ENCODE results near the gene SPRED1.

Gene SPRED1

DNA sequence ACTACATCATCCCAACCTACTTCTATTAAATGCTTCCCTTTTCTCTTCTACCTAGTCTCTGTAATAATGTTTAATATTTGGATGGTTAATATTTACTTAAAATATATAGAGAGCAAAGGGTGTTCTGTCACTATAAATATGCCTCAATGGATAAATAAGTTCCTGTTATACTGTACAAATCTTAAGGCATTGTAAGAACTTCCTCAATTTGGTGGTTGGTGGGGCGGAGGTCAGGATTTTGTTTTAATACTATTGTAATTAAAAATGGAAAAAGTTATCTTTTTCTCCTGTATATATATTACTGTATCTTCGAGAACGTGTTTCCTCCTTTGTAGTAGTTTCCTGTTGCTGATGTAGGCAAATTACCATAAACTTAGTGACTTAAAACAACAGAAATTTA lies 41.5 kb downstream of the SPRED1 start:
- H3K4me2 ChIP-seq (ENCODE audit: low read depth, low read length, poor library complexity, severe bottlenecking): no peak overlapping the region
- no peak overlapping the region for H3K9ac ChIP-seq (ENCODE audit: low read depth, low read length, poor library complexity, severe bottlenecking)
- no peaks in the 10 kb centered on the region for H4K20me1 ChIP-seq (ENCODE audit: insufficient read depth, low read length, poor library complexity, severe bottlenecking)
- H3K36me3 ChIP-seq (ENCODE audit: insufficient read depth, low read length): no peaks in the 10 kb centered on the region
- TF ChIP-seq EZH2phosphoT487 (IDR thresholded peaks at IDR 0.05; ENCODE audit: borderline replicate concordance) (no peak), CTCF (conservative IDR thresholded peaks at IDR 0.05; ENCODE audit: low read length) (no peak)
- no peaks in the 10 kb centered on the region for H3F3A ChIP-seq (ENCODE audit: low read depth)
- no peaks in the 10 kb centered on the region for H3K79me2 ChIP-seq (ENCODE audit: insufficient read depth, low read length)
- H3K27me3 ChIP-seq (ENCODE audit: insufficient read depth, low read length, poor library complexity, severe bottlenecking): no peaks in the 10 kb centered on the region
- peaks cover 18% of the 10 kb centered on the region for H3K4me1 ChIP-seq (ENCODE audit: insufficient read depth, low read length, poor library complexity, severe bottlenecking)
- H3K4me3 ChIP-seq (ENCODE audit: low read length, poor library complexity, severe bottlenecking): no peak overlapping the region
- no peaks in the 10 kb centered on the region for H3K9me3 ChIP-seq (ENCODE audit: insufficient read depth, low read depth, low read length)
- no peak overlapping the region for H2AFZ ChIP-seq (ENCODE audit: low read length)
- no peaks in the 10 kb centered on the region for H3K9me2 ChIP-seq (replicated peaks; ENCODE audit: low read depth, low read length)

- Histone ChIP-seq H3F3A (ENCODE audit: low read depth) (no peaks in the 10 kb centered on the region), H3K36me3 (ENCODE audit: insufficient read depth, low read length) (no peaks in the 10 kb centered on the region), H3K4me1 (ENCODE audit: insufficient read depth, low read length, poor library complexity, severe bottlenecking) (peaks cover 18% of the 10 kb centered on the region), H3K27me3 (ENCODE audit: insufficient read depth, low read length, poor library complexity, severe bottlenecking) (no peaks in the 10 kb centered on the region), H3K9me3 (ENCODE audit: insufficient read depth, low read depth, low read length) (no peaks in the 10 kb centered on the region), H4K20me1 (ENCODE audit: insufficient read depth, low read length, poor library complexity, severe bottlenecking) (no peaks in the 10 kb centered on the region), H3K9ac (ENCODE audit: low read depth, low read length, poor library complexity, severe bottlenecking) (no peak overlapping the region), H3K79me2 (ENCODE audit: insufficient read depth, low read length) (no peaks in the 10 kb centered on the region), H3K4me3 (ENCODE audit: low read length, poor library complexity, severe bottlenecking) (no peak overlapping the region), H3K4me2 (ENCODE audit: low read depth, low read length, poor library complexity, severe bottlenecking) (peak overlapping the region; percentile 33), H3K9me2 (replicated peaks; ENCODE audit: low read depth, low read length) (no peaks in the 10 kb centered on the region), H2AFZ (ENCODE audit: low read length) (no peak overlapping the region)
- no peak for TF ChIP-seq EZH2phosphoT487 (IDR thresholded peaks at IDR 0.05; ENCODE audit: borderline replicate concordance)
- no peak for TF ChIP-seq CTCF (conservative IDR thresholded peaks at IDR 0.05; ENCODE audit: low read length)
Measured at GRCh38 chr15:38297623-38298388, 45.2 kb downstream of the SPRED1 start.

- peaks cover 18% of the 10 kb centered on the region for H3K4me1 ChIP-seq (ENCODE audit: insufficient read depth, low read length, poor library complexity, severe bottlenecking)
Measured at GRCh38 chr15:38299216-38299615, 46.6 kb downstream of the SPRED1 start.

More at GRCh38 chr15:38299216-38299615, 46.6 kb downstream of the SPRED1 start:
- Histone ChIP-seq H3K36me3 (ENCODE audit: insufficient read depth, low read length) (no peaks in the 10 kb centered on the region), H3K9me2 (replicated peaks; ENCODE audit: low read depth, low read length) (no peaks in the 10 kb centered on the region), H3F3A (ENCODE audit: low read depth) (no peaks in the 10 kb centered on the region), H2AFZ (ENCODE audit: low read length) (no peak overlapping the region; the same call in 1 of the 2 replicates), H3K79me2 (ENCODE audit: insufficient read depth, low read length) (no peaks in the 10 kb centered on the region), H3K27me3 (ENCODE audit: insufficient read depth, low read length, poor library complexity, severe bottlenecking) (no peaks in the 10 kb centered on the region), H3K4me2 (ENCODE audit: low read depth, low read length, poor library complexity, severe bottlenecking) (no peak overlapping the region), H3K4me3 (ENCODE audit: low read length, poor library complexity, severe bottlenecking) (no peak overlapping the region), H3K9me3 (ENCODE audit: insufficient read depth, low read depth, low read length) (no peaks in the 10 kb centered on the region), H4K20me1 (ENCODE audit: insufficient read depth, low read length, poor library complexity, severe bottlenecking) (no peaks in the 10 kb centered on the region), H3K9ac (ENCODE audit: low read depth, low read length, poor library complexity, severe bottlenecking) (no peak overlapping the region)
- TF ChIP-seq CTCF (conservative IDR thresholded peaks at IDR 0.05; ENCODE audit: low read length) (no peak), EZH2phosphoT487 (IDR thresholded peaks at IDR 0.05; ENCODE audit: borderline replicate concordance) (no peak)
